Stomach (tissue), 4 donors: ENCODE data around the gene GAPVD1.

Source experiments
- POLR2A ChIP-seq, 4 donors: fragments of 450-650 bp; IDR thresholded peaks; one replicate each; pipeline ENCODE4 v1.6.1; 2016; ENCODE audit warnings: antibody characterized with exemption in 4 of 4, control low read depth in 2 of 4, mild to moderate bottlenecking in 1 of 4, moderate library complexity in 1 of 4
- POLR2AphosphoS5 ChIP-seq, 3 donors: sonication (generic); formaldehyde crosslinking; IDR thresholded peaks; one replicate each; pipeline ENCODE4 v1.6.1; 2016; ENCODE audit warnings: antibody characterized with exemption in 3 of 3
- TF ChIP-seq, protein P1 (sequence below), 7 experiments: fragments of 450-650 bp in 4 of 7; fragments of 200-600 bp in 3 of 7; sonication (generic) in 3 of 7; IDR thresholded peaks; one replicate each; pipeline ENCODE4 v1.5.1; 2016 to 2019; ENCODE audit warnings: antibody characterized with exemption in 7 of 7, control low read depth in 2 of 7, mild to moderate bottlenecking in 1 of 7

GRCh38 chr9:125258160-125258785, 3.4 kb upstream of the GAPVD1 start:
- TF ChIP-seq POLR2AphosphoS5 (IDR thresholded peaks at IDR 0.05): no peak
- TF ChIP-seq, protein P1, sequence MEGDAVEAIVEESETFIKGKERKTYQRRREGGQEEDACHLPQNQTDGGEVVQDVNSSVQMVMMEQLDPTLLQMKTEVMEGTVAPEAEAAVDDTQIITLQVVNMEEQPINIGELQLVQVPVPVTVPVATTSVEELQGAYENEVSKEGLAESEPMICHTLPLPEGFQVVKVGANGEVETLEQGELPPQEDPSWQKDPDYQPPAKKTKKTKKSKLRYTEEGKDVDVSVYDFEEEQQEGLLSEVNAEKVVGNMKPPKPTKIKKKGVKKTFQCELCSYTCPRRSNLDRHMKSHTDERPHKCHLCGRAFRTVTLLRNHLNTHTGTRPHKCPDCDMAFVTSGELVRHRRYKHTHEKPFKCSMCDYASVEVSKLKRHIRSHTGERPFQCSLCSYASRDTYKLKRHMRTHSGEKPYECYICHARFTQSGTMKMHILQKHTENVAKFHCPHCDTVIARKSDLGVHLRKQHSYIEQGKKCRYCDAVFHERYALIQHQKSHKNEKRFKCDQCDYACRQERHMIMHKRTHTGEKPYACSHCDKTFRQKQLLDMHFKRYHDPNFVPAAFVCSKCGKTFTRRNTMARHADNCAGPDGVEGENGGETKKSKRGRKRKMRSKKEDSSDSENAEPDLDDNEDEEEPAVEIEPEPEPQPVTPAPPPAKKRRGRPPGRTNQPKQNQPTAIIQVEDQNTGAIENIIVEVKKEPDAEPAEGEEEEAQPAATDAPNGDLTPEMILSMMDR (IDR thresholded peaks at IDR 0.05): no peak
- no peak for TF ChIP-seq POLR2A (IDR thresholded peaks at IDR 0.05)
